Colonic mucosa (tissue), 4 donors: Measurements from ENCODE around the gene DZANK1. TPM values are rescaled to one million over a fixed set of nuclear protein-coding genes. Genes with fewer than 3 reads are reported as not detected.
"Not testable (repeated sequence)": the region's sequence is repeated elsewhere in the genome, so short reads cannot be mapped to it uniquely, and the experiment has no call there.

Source experiments
- DNase-seq: peaks from one replicate; pipeline ENCODE4 v3.0.0-alpha.2; 2020
- H3K27ac ChIP-seq: fragments of 200-600 bp; one replicate; pipeline ENCODE4 v1.8.0; 2021
- H3K27me3 ChIP-seq: fragments of 200-600 bp; one replicate; pipeline ENCODE4 v1.8.0; 2021
- H3K36me3 ChIP-seq: fragments of 200-600 bp; one replicate; pipeline ENCODE4 v1.8.0; 2021
- H3K4me1 ChIP-seq: fragments of 200-600 bp; one replicate; pipeline ENCODE4 v1.8.0; 2021; ENCODE audit warnings: mild to moderate bottlenecking
- H3K4me3 ChIP-seq: fragments of 200-600 bp; one replicate; pipeline ENCODE4 v1.8.0; 2021
- H3K9ac ChIP-seq, 2 donors: one replicate each; pipeline ENCODE4 v1.7.0; 2013; ENCODE audit warnings: control low read depth in 2 of 2, low read depth in 2 of 2, low read length in 2 of 2
- H3K9me3 ChIP-seq: fragments of 200-600 bp; one replicate; pipeline ENCODE4 v1.8.0; 2021
- CTCF ChIP-seq: fragments of 200-600 bp; IDR thresholded peaks from one replicate; pipeline ENCODE4 v1.8.0; 2022; ENCODE audit warnings: antibody characterized with exemption, mild to moderate bottlenecking
- intact Hi-C: fragments of 100-400 bp; cut with DNase I; formaldehyde crosslinking; loops from one replicate; pipeline ENCODE4 v1.14.1; 2022
- total RNA-seq, 2 donors: library from RNA; stranded (reverse); fragmentation: NEBNext Ultra II Directional in 1 of 2; extraction: Animal tissue kit (Norgen Biotek cat#: 25700) in 1 of 2; gene quantifications; one replicate each; pipeline ENCODE4 v1.2.1, GENCODE V29; 2021
- donor health status: healthy.
- donor health status: DM: no; HTN: no; CAD: no.
- donor health status: DM: no; HTN: no; CAD: no.

DZANK1 gene
- total RNA-seq, 2 donors from 2014 or later, result 1.2 to 1.4 TPM

DNA sequence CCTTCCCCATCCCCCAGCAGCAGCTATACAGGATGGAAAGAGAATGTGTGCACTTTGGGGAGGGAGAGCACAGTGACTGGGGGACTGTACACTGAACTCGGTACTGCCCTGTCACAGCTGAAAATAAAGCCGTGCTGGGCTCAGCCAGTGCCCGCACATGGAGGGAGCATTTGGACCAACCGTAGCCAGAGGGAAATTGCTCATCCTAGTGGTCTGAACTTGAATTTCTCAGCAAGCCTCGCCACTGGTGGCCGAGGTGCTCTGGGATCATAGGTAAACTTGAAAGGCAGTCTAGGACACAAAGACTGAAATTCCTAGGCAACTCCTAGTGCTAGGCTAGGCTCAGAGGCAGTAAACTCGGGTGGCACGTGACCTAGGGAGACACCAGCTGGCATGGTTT is 61.0 kb downstream of the DZANK1 start:
- no peaks in the 10 kb centered on the region for H3K36me3 ChIP-seq
- no peak for DNase-seq
- H3K9me3 ChIP-seq, result no peaks in the 10 kb centered on the region
- H3K27ac ChIP-seq, result no peak overlapping the region
- intact Hi-C loops, result no loop called here
- H3K27me3 ChIP-seq, result no peaks in the 10 kb centered on the region
- H3K9ac ChIP-seq, result no peak overlapping the region
- no peaks in the 10 kb centered on the region for H3K4me1 ChIP-seq
- TF ChIP-seq CTCF, result no peak
- no peak overlapping the region for H3K4me3 ChIP-seq

GRCh38 chr20:18404172-18404571 is 62.7 kb downstream of the DZANK1 start:
- Histone ChIP-seq H3K27me3 (no peaks in the 10 kb centered on the region), H3K9ac (no peak overlapping the region), H3K4me1 (no peaks in the 10 kb centered on the region), H3K36me3 (no peaks in the 10 kb centered on the region), H3K4me3 (no peak overlapping the region), H3K27ac (no peak overlapping the region), H3K9me3 (no peaks in the 10 kb centered on the region)
- TF ChIP-seq CTCF, result no peak
- no peak for DNase-seq
- intact Hi-C loops, result no loop called here

DNA sequence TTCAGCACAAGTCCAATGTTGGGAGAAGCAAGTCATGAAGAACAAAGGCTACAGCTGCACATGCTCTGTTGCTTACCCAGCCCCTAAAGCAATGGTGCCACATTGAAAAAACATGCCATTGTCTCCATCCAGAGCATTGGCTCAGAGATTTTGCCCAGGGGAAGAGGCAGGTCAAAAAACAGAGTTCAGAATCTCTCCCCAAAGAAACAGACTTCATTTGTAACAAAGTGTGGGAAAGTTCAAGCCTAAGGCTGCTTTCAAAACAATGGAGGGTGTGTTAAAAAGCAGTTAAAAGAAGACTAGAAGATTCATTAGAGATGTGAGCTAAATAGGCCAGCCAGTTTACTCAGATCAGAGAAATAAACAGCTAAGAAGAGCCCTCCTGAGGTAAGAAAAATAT is 63.6 kb downstream of the DZANK1 start:
- no peaks in the 10 kb centered on the region for H3K27me3 ChIP-seq
- H3K4me3 ChIP-seq, result no peak overlapping the region
- TF ChIP-seq CTCF, result no peak
- no peak overlapping the region for H3K27ac ChIP-seq
- H3K4me1 ChIP-seq, result no peaks in the 10 kb centered on the region
- no peak for DNase-seq
- H3K9ac ChIP-seq, result no peak overlapping the region
- intact Hi-C loops, result no loop called here
- no peaks in the 10 kb centered on the region for H3K36me3 ChIP-seq
- H3K9me3 ChIP-seq, result no peaks in the 10 kb centered on the region

DNA sequence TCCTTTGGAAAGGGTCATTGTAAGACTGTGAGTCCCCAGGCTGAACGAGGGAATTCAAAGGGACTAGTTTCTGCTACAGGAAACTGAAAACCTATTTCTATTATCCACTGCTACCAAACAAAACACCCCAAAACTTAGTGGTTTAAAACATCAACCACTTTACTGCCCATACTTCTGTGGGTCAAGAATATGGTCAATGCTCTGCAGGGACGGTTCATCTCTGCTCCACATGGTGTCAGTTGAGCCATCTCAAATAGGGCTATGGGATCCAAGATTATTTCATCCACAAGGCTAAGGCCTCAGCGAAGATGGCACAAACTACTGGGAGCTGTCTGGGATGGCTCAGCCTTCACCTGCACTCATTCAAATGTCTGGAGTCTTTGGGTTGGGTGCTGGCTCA is 65.5 kb downstream of the DZANK1 start:
- Histone ChIP-seq H3K36me3 (no peaks in the 10 kb centered on the region), H3K27me3 (no peaks in the 10 kb centered on the region), H3K9me3 (no peaks in the 10 kb centered on the region), H3K27ac (no peak overlapping the region), H3K4me1 (no peaks in the 10 kb centered on the region), H3K4me3 (no peak overlapping the region), H3K9ac (no peak overlapping the region)
- intact Hi-C loops, result no loop called here
- no peak for TF ChIP-seq CTCF
- no peak for DNase-seq

DNA sequence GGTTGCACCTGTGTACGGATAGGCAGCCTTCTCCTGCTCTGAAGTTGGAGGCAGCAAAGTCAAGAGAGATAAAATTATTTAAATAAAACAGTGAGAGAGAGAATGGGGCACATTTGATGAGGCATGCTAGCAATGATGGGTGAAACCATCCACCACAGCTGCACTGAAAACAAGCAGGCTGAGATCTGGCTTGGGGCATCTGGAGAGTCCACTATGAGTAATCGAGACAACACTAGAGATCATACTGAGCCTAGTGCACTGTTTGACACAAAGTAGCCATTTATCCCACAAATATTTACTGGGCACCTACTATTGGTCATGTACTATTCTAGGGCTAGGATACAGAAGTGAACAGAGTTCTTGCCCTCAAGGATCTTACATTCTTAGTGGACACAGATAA is 66.4 kb downstream of the DZANK1 start:
- intact Hi-C loops, result no loop called here
- no peaks in the 10 kb centered on the region for H3K36me3 ChIP-seq
- H3K4me1 ChIP-seq, result no peaks in the 10 kb centered on the region
- H3K9me3 ChIP-seq, result no peaks in the 10 kb centered on the region
- no peaks in the 10 kb centered on the region for H3K27me3 ChIP-seq
- no peak for DNase-seq
- no peak for TF ChIP-seq CTCF
- H3K27ac ChIP-seq, result no peak overlapping the region
- H3K9ac ChIP-seq, result no peak overlapping the region
- no peak overlapping the region for H3K4me3 ChIP-seq

GRCh38 chr20:18398713-18399112 is 68.1 kb downstream of the DZANK1 start:
- intact Hi-C loops, H3K4me3 ChIP-seq, H3K36me3 ChIP-seq, H3K27ac ChIP-seq, H3K9me3 ChIP-seq, H3K27me3 ChIP-seq, H3K4me1 ChIP-seq, H3K9ac ChIP-seq, DNase-seq: not testable (repeated sequence)
